Measurements from ENCODE around the gene ZNF93.

DNA sequence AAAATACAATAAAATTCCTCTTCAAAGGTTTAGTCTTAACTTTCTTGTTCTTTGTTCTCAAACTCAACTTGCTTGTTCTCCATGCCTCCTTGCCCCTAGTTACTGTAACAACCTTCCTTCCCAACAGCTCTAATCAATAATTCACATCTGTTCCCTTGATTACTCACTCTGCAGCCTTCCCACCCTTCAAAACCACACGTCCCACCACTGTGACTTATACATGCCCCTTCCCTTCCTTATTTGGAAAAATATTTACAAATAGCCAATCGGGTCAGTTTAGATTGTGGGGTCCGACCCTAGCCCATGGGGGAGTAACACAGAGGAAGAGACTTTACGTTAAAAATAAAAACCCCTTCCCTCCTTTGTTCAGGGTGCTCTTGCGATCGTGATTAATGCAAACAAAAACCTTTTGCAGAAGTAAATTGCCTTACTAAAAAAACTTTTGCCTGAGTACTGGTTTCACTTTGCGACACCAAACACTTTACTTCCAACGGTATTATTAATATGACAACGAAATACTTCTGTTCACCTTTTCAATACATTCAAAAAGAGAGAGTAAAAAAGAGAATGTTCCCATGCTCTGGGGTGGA lies 512 bp upstream of the ZNF93 start:
- no peak for TF ChIP-seq CTCF (conservative IDR thresholded peaks at IDR 0.05 in 1 of 2, IDR thresholded peaks at IDR 0.05 in 1 of 2; ENCODE audit: low read depth in 1 of 2, low read length in 2 of 2)
- no peak for TF ChIP-seq EZH2 (IDR thresholded peaks at IDR 0.05; ENCODE audit: low read length, missing control alignments)

Data from fibroblast of lung (primary cell).